Neuronal stem cell (in vitro differentiated cells): ENCODE results near the gene GLUL.

Experiments
- DNase-seq: peaks from one replicate; pipeline ENCODE4 v3.0.0-alpha.2; 2013; ENCODE audit warnings: low spot score
- H2AFZ ChIP-seq: one replicate; pipeline ENCODE4 v1.6.1; 2013; ENCODE audit warnings: mild to moderate bottlenecking, low read length, inconsistent platforms
- H2AK5ac ChIP-seq: 2 replicates; pipeline ENCODE4 v1.6.1; 2013; ENCODE audit warnings: low read depth, mild to moderate bottlenecking, inconsistent platforms, low read length, moderate library complexity, mixed read lengths
- H2BK120ac ChIP-seq: 2 replicates; pipeline ENCODE4 v1.6.1; 2013; ENCODE audit warnings: low read depth, mild to moderate bottlenecking, inconsistent platforms, low read length, moderate library complexity, mixed read lengths
- H2BK12ac ChIP-seq: one replicate; pipeline ENCODE4 v1.6.1; 2013; ENCODE audit warnings: low read length, inconsistent platforms
- H2BK15ac ChIP-seq: 2 replicates; pipeline ENCODE4 v1.6.1; 2013; ENCODE audit warnings: mild to moderate bottlenecking, low read length, inconsistent platforms, mixed read lengths
- H2BK5ac ChIP-seq: one replicate; pipeline ENCODE4 v1.6.1; 2013; ENCODE audit warnings: inconsistent platforms, mild to moderate bottlenecking, low read length, moderate library complexity
- H3K14ac ChIP-seq: one replicate; pipeline ENCODE4 v1.6.1; 2013; ENCODE audit warnings: low read length, inconsistent platforms
- H3K18ac ChIP-seq: 2 replicates; pipeline ENCODE4 v1.6.1; 2013; ENCODE audit warnings: low read length, inconsistent platforms
- H3K23ac ChIP-seq: 2 replicates; pipeline ENCODE4 v1.6.1; 2013; ENCODE audit warnings: low read depth, mild to moderate bottlenecking, mixed read lengths, low read length, inconsistent platforms; ENCODE audit not compliant: poor library complexity
- H3K27ac ChIP-seq: replicated peaks from 3 replicates; pipeline ENCODE4 v1.5.1; 2013; ENCODE audit warnings: low read length, inconsistent platforms
- H3K27me3 ChIP-seq, 3 experiments: 2 replicates each; pipeline ENCODE4 v1.6.1; 2013; ENCODE audit warnings: low read length in 3 of 3, mild to moderate bottlenecking in 2 of 3, inconsistent platforms in 1 of 3, low read depth in 1 of 3, mixed read lengths in 1 of 3, moderate library complexity in 1 of 3; ENCODE audit not compliant: control insufficient read depth in 3 of 3, insufficient read depth in 3 of 3
- H3K36me3 ChIP-seq, 2 donors: replicated peaks in 1 of 2; 2 replicates each; pipeline ENCODE4 v1.6.1; 2013; ENCODE audit warnings: low read length in 2 of 2; ENCODE audit not compliant: control insufficient read depth in 2 of 2, insufficient read depth in 2 of 2
- H3K4ac ChIP-seq: 2 replicates; pipeline ENCODE4 v1.6.1; 2013; ENCODE audit warnings: inconsistent platforms, mild to moderate bottlenecking, low read length, moderate library complexity
- H3K4me1 ChIP-seq, 2 donors: 1 replicate in 1 of 2; 2 replicates in 1 of 2; pipeline ENCODE4 v1.6.1; 2013; ENCODE audit warnings: low read length in 2 of 2, low read depth in 1 of 2; ENCODE audit not compliant: control insufficient read depth in 2 of 2, insufficient read depth in 1 of 2
- H3K4me2 ChIP-seq: one replicate; pipeline ENCODE4 v1.6.1; 2013; ENCODE audit warnings: mild to moderate bottlenecking, low read length, inconsistent platforms; ENCODE audit not compliant: insufficient read depth, poor library complexity, severe bottlenecking
- H3K4me3 ChIP-seq, 2 donors: 2 replicates each; pipeline ENCODE4 v1.5.1; 2013; ENCODE audit warnings: low read length in 2 of 2, mild to moderate bottlenecking in 2 of 2, inconsistent platforms in 1 of 2, moderate library complexity in 1 of 2
- H3K79me1 ChIP-seq: one replicate; pipeline ENCODE4 v1.6.1; 2013; ENCODE audit warnings: low read depth, mild to moderate bottlenecking, inconsistent platforms, low read length, moderate library complexity
- H3K9ac ChIP-seq: one replicate; pipeline ENCODE4 v1.6.1; 2013; ENCODE audit warnings: mild to moderate bottlenecking, low read depth, low read length, inconsistent platforms; ENCODE audit not compliant: poor library complexity
- H3K9me3 ChIP-seq, 2 donors: replicated peaks in 1 of 2; 2 replicates each; pipeline versions ENCODE3 to v1.6.1; 2013; ENCODE audit warnings: low read length in 2 of 2, mild to moderate bottlenecking in 2 of 2, inconsistent platforms in 1 of 2, low read depth in 1 of 2, mixed read lengths in 1 of 2, moderate library complexity in 1 of 2; ENCODE audit not compliant: control insufficient read depth in 2 of 2, insufficient read depth in 1 of 2
- H4K8ac ChIP-seq: one replicate; pipeline ENCODE4 v1.6.1; 2013; ENCODE audit warnings: low read depth, mild to moderate bottlenecking, inconsistent platforms, low read length, moderate library complexity
- H4K91ac ChIP-seq: one replicate; pipeline ENCODE4 v1.6.1; 2013; ENCODE audit warnings: low read length, low read depth, mild to moderate bottlenecking, inconsistent platforms; ENCODE audit not compliant: poor library complexity
- WGBS, 2 donors: extraction: QIAGEN DNeasy Blood & Tissue Kit; methylation state at CpG; one replicate each; pipeline ENCODE4 v1.1.7; 2013; ENCODE audit warnings: missing lambda C conversion rate in 2 of 2, mixed read lengths in 1 of 2; ENCODE audit not compliant: insufficient read length in 2 of 2, insufficient replicate concordance in 1 of 2; ENCODE audit errors: extremely low coverage in 2 of 2; 5-methylcytosine and 5-hydroxymethylcytosine counted together

Gene GLUL

DNA sequence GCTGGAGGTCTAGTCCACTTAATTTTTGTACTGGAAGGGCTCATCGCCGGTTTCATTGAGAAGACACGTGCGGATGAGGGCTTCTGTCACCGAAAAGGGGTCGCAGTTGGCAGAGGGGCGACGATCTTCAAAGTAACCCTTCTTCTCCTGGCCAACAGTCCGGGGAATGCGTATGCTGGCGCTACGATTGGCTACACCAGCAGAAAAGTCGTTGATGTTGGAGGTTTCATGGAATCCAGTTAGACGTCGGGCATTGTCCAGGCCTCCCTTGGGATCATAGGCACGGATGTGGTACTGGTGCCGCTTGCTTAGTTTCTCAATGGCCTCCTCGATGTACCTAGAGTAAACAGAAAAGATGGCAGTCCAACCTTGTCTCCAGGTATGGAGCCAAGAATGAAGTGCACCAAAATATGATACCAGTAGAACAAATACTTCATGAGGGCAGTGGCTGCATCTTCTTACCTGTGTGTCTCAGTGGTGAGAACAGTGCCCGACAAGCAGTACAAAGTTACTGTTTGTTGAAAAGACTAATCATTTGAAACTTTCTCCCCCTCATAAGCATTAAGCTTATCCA lies 7.1 kb downstream of the GLUL start:
- WGBS, 2 donors, result no CpG with 5 or more reads among the region's 19 CpGs
- peaks cover 4 to 9% of the 10 kb centered on the region in 2 donors for H3K4me1 ChIP-seq
- no peak overlapping the region for H2BK15ac ChIP-seq
- H3K27me3 ChIP-seq, result no peaks in the 10 kb centered on the region
- H3K4me2 ChIP-seq, result no peak overlapping the region
- no peak overlapping the region for H2BK5ac ChIP-seq
- H4K8ac ChIP-seq, result no peak overlapping the region
- no peak overlapping the region for H3K4me3 ChIP-seq
- no peak overlapping the region for H2BK12ac ChIP-seq
- no peak overlapping the region for H3K4ac ChIP-seq
- no peak overlapping the region for H3K14ac ChIP-seq
- no peak overlapping the region for H4K91ac ChIP-seq
- H3K79me1 ChIP-seq, result peaks cover 2% of the 10 kb centered on the region
- no peak overlapping the region for H2AFZ ChIP-seq
- H2BK120ac ChIP-seq, result no peak overlapping the region
- no peak for DNase-seq
- peaks cover 50 to 85% of the 10 kb centered on the region in 2 donors for H3K36me3 ChIP-seq
- no peak overlapping the region for H2AK5ac ChIP-seq
- peak overlapping the region; percentile 9 for H3K9ac ChIP-seq
- no peaks in the 10 kb centered on the region for H3K9me3 ChIP-seq
- H3K18ac ChIP-seq, result no peak overlapping the region
- no peak overlapping the region for H3K23ac ChIP-seq
- H3K27ac ChIP-seq, result no peak overlapping the region

DNA sequence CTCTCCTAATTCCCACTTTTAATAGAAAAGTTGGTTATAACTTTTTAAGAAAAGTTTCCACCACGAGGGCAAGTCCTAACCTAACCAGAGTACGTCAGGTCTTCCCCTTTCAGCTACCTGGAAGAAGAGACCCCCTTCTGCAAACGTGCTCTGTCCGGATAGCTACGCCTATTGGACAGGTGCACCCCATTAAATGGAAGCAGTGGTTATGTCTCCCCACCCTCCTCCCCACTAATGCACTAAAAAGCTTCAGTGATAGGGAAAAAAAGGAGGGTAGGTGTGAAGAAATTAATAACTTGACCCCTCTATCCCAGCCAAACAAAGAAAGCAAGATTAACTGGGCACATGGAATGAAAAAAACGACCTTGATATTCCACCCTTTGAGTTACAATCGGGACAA lies 7.7 kb downstream of the GLUL start:
- Histone ChIP-seq H3K9ac (no peak overlapping the region), H3K27me3 (no peaks in the 10 kb centered on the region), H3K4me2 (no peak overlapping the region), H2AFZ (no peak overlapping the region), H3K23ac (no peak overlapping the region), H2BK12ac (no peak overlapping the region), H3K4me1 (peaks cover 4 to 9% of the 10 kb centered on the region in 2 donors), H4K91ac (no peak overlapping the region), H2BK15ac (no peak overlapping the region), H3K4ac (no peak overlapping the region), H2BK120ac (no peak overlapping the region), H3K18ac (no peak overlapping the region), H3K79me1 (peaks cover 2% of the 10 kb centered on the region), H2AK5ac (no peak overlapping the region), H3K4me3 (no peak overlapping the region), H3K9me3 (no peaks in the 10 kb centered on the region), H2BK5ac (no peak overlapping the region), H4K8ac (no peak overlapping the region), H3K36me3 (peaks cover 50 to 80% of the 10 kb centered on the region in 2 donors), H3K14ac (no peak overlapping the region), H3K27ac (no peak overlapping the region)
- WGBS, 2 donors, result no CpG with 5 or more reads among the region's 7 CpGs
- no peak for DNase-seq

- no peak overlapping the region for H2BK15ac ChIP-seq
- no peak overlapping the region for H3K9ac ChIP-seq
- H3K79me1 ChIP-seq, result peaks cover 2% of the 10 kb centered on the region
- no peak overlapping the region for H3K4ac ChIP-seq
- no peak overlapping the region for H4K8ac ChIP-seq
- no peak overlapping the region for H3K27ac ChIP-seq
- peaks cover 46 to 72% of the 10 kb centered on the region in 2 donors for H3K36me3 ChIP-seq
- H3K23ac ChIP-seq, result no peak overlapping the region
- H2AK5ac ChIP-seq, result no peak overlapping the region
- peaks cover 0 to 5% of the 10 kb centered on the region in 2 donors for H3K4me1 ChIP-seq
- H4K91ac ChIP-seq, result no peak overlapping the region
- no peak overlapping the region for H2BK120ac ChIP-seq
- no peak overlapping the region for H3K4me3 ChIP-seq
- H2BK12ac ChIP-seq, result no peak overlapping the region
- no peak overlapping the region for H3K14ac ChIP-seq
- WGBS, 2 donors, result no CpG with 5 or more reads among the region's 4 CpGs
- H3K9me3 ChIP-seq, result no peaks in the 10 kb centered on the region
- no peak overlapping the region for H2AFZ ChIP-seq
- no peaks in the 10 kb centered on the region for H3K27me3 ChIP-seq
- H3K4me2 ChIP-seq, result no peak overlapping the region
- H3K18ac ChIP-seq, result no peak overlapping the region
- DNase-seq, result no peak
- H2BK5ac ChIP-seq, result no peak overlapping the region
Observed at GRCh38 chr1:182383037-182383661, 8.4 kb downstream of the GLUL start.

- Histone ChIP-seq H2BK15ac (no peak overlapping the region), H3K36me3 (peaks cover 40 to 63% of the 10 kb centered on the region in 2 donors), H3K9me3 (no peaks in the 10 kb centered on the region), H3K27ac (no peak overlapping the region), H2AFZ (no peak overlapping the region), H3K79me1 (no peaks in the 10 kb centered on the region), H3K4me3 (no peak overlapping the region), H2BK5ac (no peak overlapping the region), H3K23ac (no peak overlapping the region), H3K4me2 (no peak overlapping the region), H3K18ac (no peak overlapping the region), H4K91ac (no peak overlapping the region), H3K14ac (no peak overlapping the region), H3K4me1 (peaks cover 0 to 2% of the 10 kb centered on the region in 2 donors), H3K4ac (no peak overlapping the region), H3K9ac (no peak overlapping the region), H4K8ac (no peak overlapping the region), H2BK12ac (no peak overlapping the region), H3K27me3 (no peaks in the 10 kb centered on the region), H2AK5ac (no peak overlapping the region), H2BK120ac (no peak overlapping the region)
- DNase-seq, result no peak
- no CpG with 5 or more reads among the region's 9 CpGs for WGBS, 2 donors
Observed at GRCh38 chr1:182381962-182382819, 9.4 kb downstream of the GLUL start.
